Measurements from ENCODE around the gene IL12RB1. TPM values are rescaled to one million over a fixed set of nuclear protein-coding genes. Genes with fewer than 3 reads are reported as not detected.

The IL12RB1 gene
- total RNA-seq, 1 donor from 2014 or later, result not detected

- Mint-ChIP-seq H3K36me3 (no peaks in the 10 kb centered on the region), H3K9me3 (no peaks in the 10 kb centered on the region), H3K27ac (no peak overlapping the region), H3K4me1 (peaks cover 3% of the 10 kb centered on the region), H3K4me3 (no peak overlapping the region), H3K27me3 (ENCODE audit: insufficient read depth, low read depth) (peaks cover 10% of the 10 kb centered on the region)
- H3K4me2 ChIP-seq, result no peak overlapping the region
- H3K27ac ChIP-seq, result no peak overlapping the region
- no peaks in the 10 kb centered on the region for H3K79me2 ChIP-seq (ENCODE audit: low read depth)
- TF ChIP-seq EZH2 (IDR thresholded peaks at IDR 0.05), result no peak
- no peak for TF ChIP-seq CTCF (IDR thresholded peaks at IDR 0.05)
- no peak for TF ChIP-seq EZH2phosphoT487 (IDR thresholded peaks at IDR 0.05)
- H3K4me3 ChIP-seq, result no peak overlapping the region
- H3K36me3 ChIP-seq, result no peaks in the 10 kb centered on the region
- no peaks in the 10 kb centered on the region for H3F3A ChIP-seq (ENCODE audit: low read depth)
- H3K27me3 ChIP-seq, result no peaks in the 10 kb centered on the region
- no peaks in the 10 kb centered on the region for H4K20me1 ChIP-seq (ENCODE audit: low read depth)
- H2AFZ ChIP-seq (replicated peaks), result no peak overlapping the region
- no peaks in the 10 kb centered on the region for H3K4me1 ChIP-seq
- no peak for DNase-seq (ENCODE audit: low spot score)
- H3K9ac ChIP-seq, result no peak overlapping the region
- no peaks in the 10 kb centered on the region for H3K9me3 ChIP-seq (ENCODE audit: low read depth)
Measured at GRCh38 chr19:18049385-18049784, 37.3 kb downstream of the IL12RB1 start.

- Histone ChIP-seq H3K9ac (no peak overlapping the region), H3K9me3 (ENCODE audit: low read depth) (no peaks in the 10 kb centered on the region), H3K4me2 (no peak overlapping the region), H3F3A (ENCODE audit: low read depth) (no peaks in the 10 kb centered on the region), H3K27ac (no peak overlapping the region), H4K20me1 (ENCODE audit: low read depth) (no peaks in the 10 kb centered on the region), H3K79me2 (ENCODE audit: low read depth) (no peaks in the 10 kb centered on the region), H2AFZ (replicated peaks) (no peak overlapping the region), H3K4me1 (no peaks in the 10 kb centered on the region), H3K27me3 (no peaks in the 10 kb centered on the region), H3K36me3 (no peaks in the 10 kb centered on the region), H3K4me3 (no peak overlapping the region)
- TF ChIP-seq EZH2phosphoT487 (IDR thresholded peaks at IDR 0.05) (no peak), EZH2 (IDR thresholded peaks at IDR 0.05) (no peak), CTCF (IDR thresholded peaks at IDR 0.05) (no peak)
- Mint-ChIP-seq H3K27me3 (ENCODE audit: insufficient read depth, low read depth) (peaks cover 18% of the 10 kb centered on the region), H3K4me1 (no peaks in the 10 kb centered on the region), H3K9me3 (no peaks in the 10 kb centered on the region), H3K4me3 (no peak overlapping the region), H3K36me3 (no peaks in the 10 kb centered on the region), H3K27ac (peak overlapping the region; percentile 30)
- no peak for DNase-seq (ENCODE audit: low spot score)
Measured at GRCh38 chr19:18046059-18046718, 40.5 kb downstream of the IL12RB1 start.

GRCh38 chr19:18045307-18046050 is 41.3 kb downstream of the IL12RB1 start:
- no peaks in the 10 kb centered on the region for H3K27me3 ChIP-seq
- Mint-ChIP-seq H3K9me3 (no peaks in the 10 kb centered on the region), H3K36me3 (no peaks in the 10 kb centered on the region), H3K4me3 (no peak overlapping the region), H3K4me1 (no peaks in the 10 kb centered on the region), H3K27me3 (ENCODE audit: insufficient read depth, low read depth) (peaks cover 24% of the 10 kb centered on the region), H3K27ac (no peak overlapping the region)
- no peaks in the 10 kb centered on the region for H3K9me3 ChIP-seq (ENCODE audit: low read depth)
- H3K79me2 ChIP-seq (ENCODE audit: low read depth), result no peaks in the 10 kb centered on the region
- no peak overlapping the region for H3K27ac ChIP-seq
- no peak overlapping the region for H3K4me2 ChIP-seq
- H3K4me1 ChIP-seq, result no peaks in the 10 kb centered on the region
- TF ChIP-seq EZH2 (IDR thresholded peaks at IDR 0.05) (no peak), EZH2phosphoT487 (IDR thresholded peaks at IDR 0.05) (no peak), CTCF (IDR thresholded peaks at IDR 0.05) (no peak)
- no peaks in the 10 kb centered on the region for H3F3A ChIP-seq (ENCODE audit: low read depth)
- H4K20me1 ChIP-seq (ENCODE audit: low read depth), result no peaks in the 10 kb centered on the region
- no peak overlapping the region for H3K9ac ChIP-seq
- no peak overlapping the region for H3K4me3 ChIP-seq
- DNase-seq (ENCODE audit: low spot score), result no peak
- no peaks in the 10 kb centered on the region for H3K36me3 ChIP-seq
- peak overlapping the region; percentile 26 for H2AFZ ChIP-seq (replicated peaks)
